ENCODE data around the gene DHRSX.
"Not testable (repeated sequence)": the region's sequence is repeated elsewhere in the genome, so short reads cannot be mapped to it uniquely, and the experiment has no call there.

Gene DHRSX

GRCh38 chrX:2423282-2423681 is 77.5 kb downstream of the DHRSX start:
- DNase-seq = no peak

GRCh38 chrX:2419418-2419817 is 81.4 kb downstream of the DHRSX start:
- DNase-seq = not testable (repeated sequence)

GRCh38 chrX:2418000-2418399 is 82.8 kb downstream of the DHRSX start:
- DNase-seq = no peak

GRCh38 chrX:2416851-2417604 is 83.7 kb downstream of the DHRSX start:
- no peak for DNase-seq

- no peak for DNase-seq
Observed at GRCh38 chrX:2414384-2414783, 86.4 kb downstream of the DHRSX start.

- DNase-seq = no peak
Observed at GRCh38 chrX:2413969-2414368, 86.8 kb downstream of the DHRSX start.

- DNase-seq = no peak
Observed at GRCh38 chrX:2412131-2412530, 88.6 kb downstream of the DHRSX start.

- no peak for DNase-seq
Observed at GRCh38 chrX:2410279-2411020, 90.3 kb downstream of the DHRSX start.

GRCh38 chrX:2409796-2410195 is 91.0 kb downstream of the DHRSX start:
- no peak for DNase-seq

GRCh38 chrX:2408856-2409255 is 91.9 kb downstream of the DHRSX start:
- no peak for DNase-seq

- no peak for DNase-seq
Observed at GRCh38 chrX:2406891-2407518, 93.8 kb downstream of the DHRSX start.

GRCh38 chrX:2404776-2405175 is 96.0 kb downstream of the DHRSX start:
- no peak for DNase-seq

- DNase-seq = no peak
Observed at GRCh38 chrX:2402361-2402690, 98.5 kb downstream of the DHRSX start.

- no peak for DNase-seq
Observed at GRCh38 chrX:2401590-2402360, 99.0 kb downstream of the DHRSX start.

- no peak for DNase-seq
Observed at GRCh38 chrX:2401201-2401589, 99.6 kb downstream of the DHRSX start.

GRCh38 chrX:2398064-2398656 is 102.6 kb downstream of the DHRSX start:
- DNase-seq = no peak

GRCh38 chrX:2397229-2398063 is 103.3 kb downstream of the DHRSX start:
- no peak for DNase-seq

- no peak for DNase-seq
Observed at GRCh38 chrX:2395261-2395992, 105.3 kb downstream of the DHRSX start.

GRCh38 chrX:2391869-2392606 is 108.7 kb downstream of the DHRSX start:
- no peak for DNase-seq

GRCh38 chrX:2390754-2391153 is 110.0 kb downstream of the DHRSX start:
- DNase-seq = no peak

Data from T-helper 9 cell (primary cell).